ENCODE measurements around the gene ARHGAP28.
"Not testable (repeated sequence)": the region's sequence is repeated elsewhere in the genome, so short reads cannot be mapped to it uniquely, and the experiment has no call there.

The ARHGAP28 gene

DNA sequence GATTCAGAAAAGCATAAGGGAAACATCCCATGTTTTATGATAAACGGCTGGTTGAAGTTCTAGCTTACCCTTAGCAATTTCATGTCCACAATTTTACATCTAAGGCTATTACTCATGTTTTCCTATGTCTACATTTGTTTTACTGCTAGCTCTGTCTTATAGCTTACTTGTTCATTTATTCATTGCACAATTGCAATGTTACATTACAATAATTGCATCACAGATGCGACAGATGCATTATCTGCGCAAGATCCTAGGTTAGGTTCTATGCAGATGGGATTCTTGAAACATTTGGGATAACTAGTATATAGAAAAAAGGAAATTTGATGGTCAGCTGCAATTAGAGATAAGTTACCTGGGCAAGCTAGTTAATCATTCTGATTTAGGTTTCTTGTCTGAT lies 108.4 kb downstream of the ARHGAP28 start:
- TF ChIP-seq ZFX (IDR thresholded peaks at IDR 0.05): no peak
- TF ChIP-seq, protein P1, sequence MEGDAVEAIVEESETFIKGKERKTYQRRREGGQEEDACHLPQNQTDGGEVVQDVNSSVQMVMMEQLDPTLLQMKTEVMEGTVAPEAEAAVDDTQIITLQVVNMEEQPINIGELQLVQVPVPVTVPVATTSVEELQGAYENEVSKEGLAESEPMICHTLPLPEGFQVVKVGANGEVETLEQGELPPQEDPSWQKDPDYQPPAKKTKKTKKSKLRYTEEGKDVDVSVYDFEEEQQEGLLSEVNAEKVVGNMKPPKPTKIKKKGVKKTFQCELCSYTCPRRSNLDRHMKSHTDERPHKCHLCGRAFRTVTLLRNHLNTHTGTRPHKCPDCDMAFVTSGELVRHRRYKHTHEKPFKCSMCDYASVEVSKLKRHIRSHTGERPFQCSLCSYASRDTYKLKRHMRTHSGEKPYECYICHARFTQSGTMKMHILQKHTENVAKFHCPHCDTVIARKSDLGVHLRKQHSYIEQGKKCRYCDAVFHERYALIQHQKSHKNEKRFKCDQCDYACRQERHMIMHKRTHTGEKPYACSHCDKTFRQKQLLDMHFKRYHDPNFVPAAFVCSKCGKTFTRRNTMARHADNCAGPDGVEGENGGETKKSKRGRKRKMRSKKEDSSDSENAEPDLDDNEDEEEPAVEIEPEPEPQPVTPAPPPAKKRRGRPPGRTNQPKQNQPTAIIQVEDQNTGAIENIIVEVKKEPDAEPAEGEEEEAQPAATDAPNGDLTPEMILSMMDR (conservative IDR thresholded peaks at IDR 0.05): no peak
- no peak overlapping the region for H3K27ac ChIP-seq

DNA sequence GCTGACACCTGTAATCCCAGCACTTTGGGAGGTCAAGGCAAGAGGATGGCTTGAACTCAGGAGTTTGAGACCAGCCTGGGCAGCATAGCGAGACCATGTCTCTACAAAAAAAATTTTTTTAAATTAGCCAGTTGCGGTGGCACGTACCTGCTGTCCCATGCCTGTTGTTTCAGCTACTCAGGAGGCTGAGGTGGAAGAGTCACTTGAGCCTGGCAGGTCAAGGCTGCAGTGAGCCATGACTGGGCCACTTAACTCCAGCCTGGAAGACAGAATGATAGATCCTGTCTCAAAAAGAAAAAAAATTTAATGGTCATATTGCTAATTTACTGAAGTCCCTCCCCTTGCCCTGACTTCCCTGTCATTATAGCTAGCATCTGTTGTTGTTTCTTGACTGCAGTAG lies 112.6 kb downstream of the ARHGAP28 start:
- TF ChIP-seq, protein P1 (conservative IDR thresholded peaks at IDR 0.05): no peak
- no peak for TF ChIP-seq ZFX (IDR thresholded peaks at IDR 0.05)
- H3K27ac ChIP-seq: no peak overlapping the region

DNA sequence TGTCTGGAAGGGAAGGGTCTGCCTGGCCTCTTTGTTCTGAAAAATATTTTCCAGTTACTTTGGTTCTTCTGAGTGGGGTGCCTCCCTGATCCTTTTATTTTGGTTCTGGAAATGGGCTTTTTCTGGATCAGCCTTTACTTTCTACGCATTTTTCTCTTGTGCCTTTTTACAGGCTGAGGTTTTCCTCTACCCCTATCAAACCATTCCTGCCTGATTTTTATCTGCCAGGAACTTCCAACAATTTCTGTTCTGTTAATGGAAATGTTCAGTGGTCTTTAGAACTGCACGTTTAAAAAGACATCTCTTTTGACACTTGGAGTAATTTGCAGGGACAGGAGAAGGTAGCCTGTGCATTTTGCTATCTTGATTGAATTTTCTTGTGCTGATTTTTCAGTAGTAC lies 113.8 kb downstream of the ARHGAP28 start:
- TF ChIP-seq, protein P1 (conservative IDR thresholded peaks at IDR 0.05): no peak
- no peak for TF ChIP-seq ZFX (IDR thresholded peaks at IDR 0.05)
- no peak overlapping the region for H3K27ac ChIP-seq

DNA sequence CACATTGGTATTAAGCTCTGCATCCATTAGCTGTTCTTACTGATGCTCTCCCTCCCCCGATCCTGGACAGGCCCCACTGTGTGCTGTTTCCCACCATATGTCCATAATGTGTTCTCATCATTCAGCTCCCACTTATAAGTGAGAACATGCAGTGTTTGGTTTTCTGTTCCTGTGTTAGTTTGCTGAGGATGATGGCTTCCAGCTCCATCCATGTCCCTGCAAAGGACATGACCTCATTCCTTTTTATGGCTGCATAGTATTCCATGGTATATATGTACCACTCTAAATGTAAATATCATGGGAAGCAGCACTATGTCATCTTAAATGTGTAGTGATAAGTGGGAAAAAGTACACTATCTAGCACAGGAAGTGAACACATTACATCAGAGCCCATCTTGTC lies 116.0 kb downstream of the ARHGAP28 start:
- not testable (repeated sequence) for H3K27ac ChIP-seq

DNA sequence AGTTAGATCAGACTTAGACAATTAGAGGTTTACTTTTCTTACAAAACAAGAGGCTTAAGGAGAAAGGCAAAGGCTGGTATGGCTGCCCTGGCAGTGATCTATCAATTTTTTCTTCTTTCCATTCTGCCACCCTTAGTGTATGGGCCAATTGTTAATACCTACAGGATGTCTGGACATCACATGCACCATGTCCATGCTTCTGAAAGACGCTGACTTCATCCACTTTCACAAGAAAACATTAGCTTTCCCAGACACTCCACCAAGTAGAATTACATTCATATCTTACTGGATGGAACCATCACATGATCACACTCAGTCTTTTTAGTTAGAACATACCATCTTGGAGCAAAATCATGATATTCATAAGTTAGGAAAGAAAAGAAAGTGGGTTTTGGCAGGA lies 120.9 kb downstream of the ARHGAP28 start:
- H3K27ac ChIP-seq: no peak overlapping the region
- TF ChIP-seq ZFX (IDR thresholded peaks at IDR 0.05): no peak
- TF ChIP-seq, protein P1 (conservative IDR thresholded peaks at IDR 0.05): no peak

DNA sequence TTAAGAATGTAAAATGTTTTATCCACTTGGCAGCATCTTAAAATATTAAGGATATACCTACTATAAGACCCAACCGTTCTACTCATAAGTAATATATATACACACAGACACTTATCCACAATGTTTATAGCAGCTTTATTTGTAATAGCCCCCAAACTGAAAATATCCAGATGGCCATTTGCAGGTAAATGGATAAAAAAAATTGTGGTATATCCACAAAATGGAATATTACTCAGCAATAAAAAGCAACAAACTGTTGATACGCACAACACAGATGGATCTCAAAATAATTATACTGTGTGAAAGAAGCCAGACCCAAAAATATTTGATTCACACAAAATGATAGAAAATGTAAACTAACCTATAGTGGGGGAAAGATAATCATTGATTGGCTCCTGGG lies 122.0 kb downstream of the ARHGAP28 start:
- TF ChIP-seq ZFX (IDR thresholded peaks at IDR 0.05): no peak
- TF ChIP-seq, protein P1 (conservative IDR thresholded peaks at IDR 0.05): no peak
- H3K27ac ChIP-seq: no peak overlapping the region

DNA sequence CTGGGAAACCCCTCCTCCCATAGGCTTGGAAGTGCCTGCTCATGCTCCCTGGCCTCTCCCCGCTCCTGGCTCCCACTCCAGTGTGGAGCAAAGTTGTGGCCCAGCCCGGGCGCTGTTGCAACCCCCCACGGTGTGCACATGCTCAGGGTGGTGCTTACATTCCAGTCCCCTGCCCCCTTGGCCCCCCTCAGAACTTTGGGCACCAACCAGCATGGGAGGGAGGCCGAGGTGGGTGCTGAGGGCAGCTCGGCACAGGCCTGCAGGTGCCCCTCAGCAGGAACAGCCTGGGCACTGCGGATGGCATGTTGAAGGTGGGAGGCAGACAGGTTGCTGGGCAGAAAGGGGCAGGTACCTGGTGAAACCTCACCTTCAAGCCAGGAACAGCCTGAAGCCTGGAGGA lies 125.3 kb downstream of the ARHGAP28 start:
- no peak overlapping the region for H3K27ac ChIP-seq
- no peak for TF ChIP-seq ZFX (IDR thresholded peaks at IDR 0.05)
- TF ChIP-seq, protein P1 (conservative IDR thresholded peaks at IDR 0.05): no peak

DNA sequence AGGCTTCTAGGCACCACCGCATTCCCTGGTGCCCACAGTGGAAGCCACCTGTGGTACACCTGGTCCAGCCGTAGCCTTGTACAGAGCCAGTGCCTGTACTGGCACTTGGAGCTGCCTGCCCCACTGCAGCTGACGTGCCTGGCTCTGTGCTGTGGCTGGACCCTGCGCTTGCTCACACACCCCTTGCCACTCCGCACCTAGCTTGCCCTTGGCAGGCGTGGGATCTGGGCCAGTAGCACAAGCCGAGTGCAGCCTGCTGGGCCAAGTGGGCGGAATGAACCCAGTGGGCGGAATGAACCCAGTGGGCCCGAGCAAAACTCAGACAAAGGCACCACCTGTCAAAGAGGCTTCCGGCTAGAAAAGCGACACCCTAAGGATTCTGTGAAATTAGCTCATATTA lies 126.3 kb downstream of the ARHGAP28 start:
- TF ChIP-seq, protein P1 (conservative IDR thresholded peaks at IDR 0.05): no peak
- TF ChIP-seq ZFX (IDR thresholded peaks at IDR 0.05): no peak
- H3K27ac ChIP-seq: no peak overlapping the region

All from C4-2B (cell line).